SK-N-SH treated with all-trans-retinoic acid at 6 μM for 48 hours (cell line): ENCODE results near the gene TM4SF5.

ENCODE experiments used
- ATAC-seq: fragments of 200-7000 bp; cut with Tn5 transposase; 3 replicates; pipeline ENCODE4 v1.9.1; 2020; ENCODE audit warnings: mild to moderate bottlenecking, moderate library complexity
- ARNTL ChIP-seq: fragments of 450-650 bp; formaldehyde crosslinking; IDR thresholded peaks from 2 replicates; pipeline ENCODE4 v1.5.0; 2020; ENCODE audit warnings: low read depth, mild to moderate bottlenecking, moderate library complexity, borderline replicate concordance
- BACH2 ChIP-seq: fragments of 250-450 bp; sonication (Bioruptor Pico); IDR thresholded peaks from 2 replicates; pipeline ENCODE4 v1.9.0; 2021; ENCODE audit warnings: mild to moderate bottlenecking, borderline replicate concordance
- CREB5 ChIP-seq: fragments of 250-450 bp; sonication (Bioruptor Pico); IDR thresholded peaks from 2 replicates; pipeline ENCODE4 v1.5.1; 2020; ENCODE audit warnings: low read depth, mild to moderate bottlenecking, moderate library complexity
- CSDC2 ChIP-seq: fragments of 250-450 bp; sonication (Bioruptor Pico); IDR thresholded peaks from 2 replicates; pipeline ENCODE4 v1.5.0; 2020; ENCODE audit warnings: mild to moderate bottlenecking, moderate library complexity
- ESRRG ChIP-seq: fragments of 250-450 bp; sonication (Bioruptor Pico); IDR thresholded peaks from 2 replicates; pipeline ENCODE4 v1.6.1; 2021; ENCODE audit warnings: mild to moderate bottlenecking
- GLIS3 ChIP-seq: fragments of 250-450 bp; sonication (Bioruptor Pico); IDR thresholded peaks from 2 replicates; pipeline ENCODE4 v1.5.0; 2020; ENCODE audit warnings: mild to moderate bottlenecking, moderate library complexity
- ISL1 ChIP-seq: fragments of 250-450 bp; sonication (Bioruptor Pico); IDR thresholded peaks from 2 replicates; pipeline ENCODE4 v2.1.2; 2022; ENCODE audit warnings: mild to moderate bottlenecking, moderate library complexity
- OSR1 ChIP-seq: fragments of 250-450 bp; sonication (Bioruptor Pico); IDR thresholded peaks from 2 replicates; pipeline ENCODE4 v1.8.0; 2022; ENCODE audit warnings: moderate library complexity, mild to moderate bottlenecking, inconsistent platforms
- PPARA ChIP-seq: fragments of 250-450 bp; sonication (Bioruptor Pico); IDR thresholded peaks from 2 replicates; pipeline ENCODE4 v1.5.0; 2020; ENCODE audit warnings: mild to moderate bottlenecking, borderline replicate concordance
- RARB ChIP-seq: fragments of 250-450 bp; sonication (Bioruptor Pico); IDR thresholded peaks from 2 replicates; pipeline ENCODE4 v1.8.0; 2021; ENCODE audit warnings: mild to moderate bottlenecking, moderate library complexity
- TCF4 ChIP-seq: fragments of 250-450 bp; sonication (Bioruptor Pico); IDR thresholded peaks from 2 replicates; pipeline ENCODE4 v1.8.0; 2021; ENCODE audit warnings: mild to moderate bottlenecking, moderate library complexity, borderline replicate concordance
- TOX ChIP-seq: fragments of 250-450 bp; sonication (Bioruptor Pico); IDR thresholded peaks from 2 replicates; pipeline ENCODE4 v1.8.0; 2021; ENCODE audit warnings: mild to moderate bottlenecking, moderate library complexity, borderline replicate concordance
- TSHZ2 ChIP-seq: fragments of 250-450 bp; sonication (Bioruptor Pico); IDR thresholded peaks from 2 replicates; pipeline ENCODE4 v1.5.0; 2020; ENCODE audit warnings: mild to moderate bottlenecking, moderate library complexity
- ZC3H10 ChIP-seq: fragments of 250-450 bp; sonication (Bioruptor Pico); IDR thresholded peaks from 2 replicates; pipeline ENCODE4 v1.5.1; 2021; ENCODE audit warnings: mild to moderate bottlenecking, moderate library complexity
- ZFP3 ChIP-seq: fragments of 250-450 bp; sonication (Bioruptor Pico); IDR thresholded peaks from 2 replicates; pipeline ENCODE4 v1.5.0; 2020; ENCODE audit warnings: mild to moderate bottlenecking, moderate library complexity
- ZFP30 ChIP-seq: fragments of 450-650 bp; formaldehyde crosslinking; IDR thresholded peaks from 2 replicates; pipeline ENCODE4 v1.5.0; 2022; ENCODE audit warnings: mild to moderate bottlenecking, moderate library complexity
- ZNF565 ChIP-seq: fragments of 450-650 bp; formaldehyde crosslinking; conservative IDR thresholded peaks from 2 replicates; pipeline ENCODE4 v1.5.0; 2020; ENCODE audit warnings: low read depth, mild to moderate bottlenecking, moderate library complexity
- ZNF70 ChIP-seq: fragments of 450-650 bp; formaldehyde crosslinking; IDR thresholded peaks from 2 replicates; pipeline ENCODE4 v1.5.0; 2020; ENCODE audit warnings: mild to moderate bottlenecking, moderate library complexity
- ZNF8 ChIP-seq: fragments of 450-650 bp; formaldehyde crosslinking; IDR thresholded peaks from 2 replicates; pipeline ENCODE4 v1.5.0; 2020; ENCODE audit warnings: mild to moderate bottlenecking, moderate library complexity
- TF ChIP-seq, protein P1 (sequence below): fragments of 250-450 bp; sonication (Bioruptor Pico); IDR thresholded peaks from 2 replicates; pipeline ENCODE4 v1.8.0; 2021; ENCODE audit warnings: low read depth, mild to moderate bottlenecking, moderate library complexity, borderline replicate concordance
- TF ChIP-seq, protein P2 (sequence below): fragments of 250-450 bp; sonication (Bioruptor Pico); IDR thresholded peaks from 2 replicates; pipeline ENCODE4 v1.5.1; 2021; ENCODE audit warnings: mild to moderate bottlenecking, moderate library complexity

The TM4SF5 gene

DNA sequence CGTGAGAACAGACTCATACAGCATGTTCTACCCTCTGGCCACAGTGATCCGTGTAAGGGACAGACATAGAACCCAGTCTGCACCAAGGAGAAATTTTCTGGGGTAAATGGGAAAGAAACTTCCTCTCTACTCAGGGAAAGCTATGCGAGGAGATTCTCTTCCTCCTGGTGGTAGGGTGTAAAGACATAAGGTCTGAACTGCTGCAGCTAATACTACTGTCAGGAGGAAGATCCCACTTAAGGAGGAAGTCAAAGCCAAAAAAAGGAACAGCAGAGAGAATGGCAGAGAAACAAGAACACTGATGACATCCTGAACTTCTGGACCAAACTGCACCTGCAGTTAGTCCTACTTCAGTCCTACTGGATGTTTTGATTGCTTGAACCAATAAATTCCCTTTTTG, 7.1 kb upstream of the TM4SF5 start:
- TF ChIP-seq ZFP3 (CRISPR knock-in tag) (no peak), ZNF8 (no peak), TSHZ2 (no peak), ZFP30 (CRISPR knock-in tag) (no peak), PPARA (no peak), RARB (CRISPR knock-in tag) (no peak), OSR1 (CRISPR knock-in tag) (no peak), ZNF565 (CRISPR knock-in tag) (no peak), TOX (CRISPR knock-in tag) (no peak)
- TF ChIP-seq, protein P1, sequence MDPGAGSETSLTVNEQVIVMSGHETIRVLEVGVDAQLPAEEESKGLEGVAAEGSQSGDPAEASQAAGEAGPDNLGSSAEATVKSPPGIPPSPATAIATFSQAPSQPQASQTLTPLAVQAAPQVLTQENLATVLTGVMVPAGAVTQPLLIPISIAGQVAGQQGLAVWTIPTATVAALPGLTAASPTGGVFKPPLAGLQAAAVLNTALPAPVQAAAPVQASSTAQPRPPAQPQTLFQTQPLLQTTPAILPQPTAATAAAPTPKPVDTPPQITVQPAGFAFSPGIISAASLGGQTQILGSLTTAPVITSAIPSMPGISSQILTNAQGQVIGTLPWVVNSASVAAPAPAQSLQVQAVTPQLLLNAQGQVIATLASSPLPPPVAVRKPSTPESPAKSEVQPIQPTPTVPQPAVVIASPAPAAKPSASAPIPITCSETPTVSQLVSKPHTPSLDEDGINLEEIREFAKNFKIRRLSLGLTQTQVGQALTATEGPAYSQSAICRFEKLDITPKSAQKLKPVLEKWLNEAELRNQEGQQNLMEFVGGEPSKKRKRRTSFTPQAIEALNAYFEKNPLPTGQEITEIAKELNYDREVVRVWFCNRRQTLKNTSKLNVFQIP: no peak
- ATAC-seq: no peak

DNA sequence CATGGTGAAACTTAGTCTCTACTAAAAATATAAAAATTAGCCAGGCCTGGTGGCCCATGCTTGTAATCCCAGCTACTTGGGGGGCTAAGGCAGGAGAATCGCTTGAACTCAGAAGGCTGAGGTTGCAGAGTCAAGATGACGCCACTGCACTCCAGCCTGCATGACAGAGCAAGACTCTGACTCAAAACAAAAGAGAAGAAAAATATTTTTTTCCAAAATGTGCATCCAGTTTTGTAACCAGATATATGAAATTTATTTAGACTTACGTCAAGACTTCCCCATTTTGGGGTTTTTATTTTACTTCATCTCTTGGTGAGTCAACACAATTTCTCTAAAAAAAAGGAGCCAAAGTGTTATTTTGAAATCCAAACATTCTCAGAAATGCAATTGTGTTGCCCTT, 5.5 kb upstream of the TM4SF5 start:
- TF ChIP-seq ZC3H10 (CRISPR knock-in tag) (no peak), ZNF70 (CRISPR knock-in tag) (no peak), TSHZ2 (no peak), TCF4 (CRISPR knock-in tag) (no peak), PPARA (no peak), ZNF8 (no peak), ESRRG (no peak), CSDC2 (CRISPR knock-in tag) (no peak), OSR1 (CRISPR knock-in tag) (no peak), ARNTL (no peak), ZFP3 (CRISPR knock-in tag) (no peak), TOX (CRISPR knock-in tag) (no peak), CREB5 (CRISPR knock-in tag) (no peak), BACH2 (no peak), ISL1 (CRISPR knock-in tag) (no peak), GLIS3 (CRISPR knock-in tag) (no peak)
- TF ChIP-seq, protein P2, sequence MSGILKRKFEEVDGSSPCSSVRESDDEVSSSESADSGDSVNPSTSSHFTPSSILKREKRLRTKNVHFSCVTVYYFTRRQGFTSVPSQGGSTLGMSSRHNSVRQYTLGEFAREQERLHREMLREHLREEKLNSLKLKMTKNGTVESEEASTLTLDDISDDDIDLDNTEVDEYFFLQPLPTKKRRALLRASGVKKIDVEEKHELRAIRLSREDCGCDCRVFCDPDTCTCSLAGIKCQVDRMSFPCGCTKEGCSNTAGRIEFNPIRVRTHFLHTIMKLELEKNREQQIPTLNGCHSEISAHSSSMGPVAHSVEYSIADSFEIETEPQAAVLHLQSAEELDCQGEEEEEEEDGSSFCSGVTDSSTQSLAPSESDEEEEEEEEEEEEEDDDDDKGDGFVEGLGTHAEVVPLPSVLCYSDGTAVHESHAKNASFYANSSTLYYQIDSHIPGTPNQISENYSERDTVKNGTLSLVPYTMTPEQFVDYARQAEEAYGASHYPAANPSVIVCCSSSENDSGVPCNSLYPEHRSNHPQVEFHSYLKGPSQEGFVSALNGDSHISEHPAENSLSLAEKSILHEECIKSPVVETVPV (CRISPR knock-in tag): no peak
- TF ChIP-seq, protein P1: no peak
- ATAC-seq: no peak
